Hepatocyte (in vitro differentiated cells): ENCODE results near the gene FOXL1. TPM values are rescaled to one million over a fixed set of nuclear protein-coding genes. Genes with fewer than 3 reads are reported as not detected.
"Not testable (repeated sequence)": the region's sequence is repeated elsewhere in the genome, so short reads cannot be mapped to it uniquely, and the experiment has no call there.

Experiments
- DNase-seq: peaks from one replicate; pipeline ENCODE4 v3.0.0-alpha.2; 2016; ENCODE audit warnings: low spot score
- H2AFZ ChIP-seq: fragments of 200-600 bp; sonication (generic); 2 replicates; pipeline ENCODE4 v1.6.0; 2016; ENCODE audit warnings: antibody characterized with exemption, mild to moderate bottlenecking
- H3K27ac ChIP-seq: fragments of 200-600 bp; sonication (generic); 2 replicates; pipeline ENCODE4 v1.5.1; 2016; ENCODE audit warnings: mild to moderate bottlenecking
- H3K27me3 ChIP-seq: fragments of 200-600 bp; sonication (generic); 2 replicates; pipeline ENCODE4 v1.6.1; 2016
- H3K36me3 ChIP-seq: fragments of 200-600 bp; sonication (generic); replicated peaks from 2 replicates; pipeline ENCODE4 v1.5.1; 2016; ENCODE audit warnings: low read depth; ENCODE audit not compliant: insufficient read depth
- H3K4me1 ChIP-seq: fragments of 200-600 bp; sonication (generic); 2 replicates; pipeline ENCODE4 v1.5.1; 2016; ENCODE audit warnings: mild to moderate bottlenecking, moderate library complexity; ENCODE audit not compliant: insufficient read depth
- H3K4me2 ChIP-seq: fragments of 200-600 bp; sonication (generic); 2 replicates; pipeline ENCODE4 v1.6.0; 2016
- H3K4me3 ChIP-seq: fragments of 200-600 bp; sonication (generic); 2 replicates; pipeline ENCODE4 v1.5.1; 2016; ENCODE audit warnings: mild to moderate bottlenecking
- H3K79me2 ChIP-seq: fragments of 200-600 bp; sonication (generic); 2 replicates; pipeline ENCODE4 v1.6.0; 2017; ENCODE audit warnings: mild to moderate bottlenecking
- H3K9me2 ChIP-seq: fragments of 200-600 bp; sonication (generic); replicated peaks from 2 replicates; pipeline ENCODE4 v1.6.0; 2017; ENCODE audit warnings: mild to moderate bottlenecking; ENCODE audit not compliant: insufficient read depth
- H3K9me3 ChIP-seq: fragments of 200-600 bp; sonication (generic); 2 replicates; pipeline ENCODE4 v1.5.1; 2016; ENCODE audit warnings: low read depth, mild to moderate bottlenecking
- H4K20me1 ChIP-seq: fragments of 200-600 bp; sonication (generic); 2 replicates; pipeline ENCODE4 v1.6.0; 2016; ENCODE audit warnings: mild to moderate bottlenecking; ENCODE audit not compliant: insufficient read depth, poor library complexity, severe bottlenecking
- CTCF ChIP-seq: fragments of 200-600 bp; sonication (generic); IDR thresholded peaks from 2 replicates; pipeline ENCODE4 v1.5.1; 2016; ENCODE audit warnings: antibody characterized with exemption, mild to moderate bottlenecking; ENCODE audit not compliant: poor library complexity
- EZH2 ChIP-seq: fragments of 200-600 bp; sonication (generic); IDR thresholded peaks from 2 replicates; pipeline ENCODE4 v1.6.1; 2016; ENCODE audit warnings: antibody characterized with exemption, mild to moderate bottlenecking, borderline replicate concordance
- EZH2phosphoT487 ChIP-seq: fragments of 200-600 bp; sonication (generic); IDR thresholded peaks from one replicate; pipeline ENCODE4 v1.6.1; 2018; ENCODE audit warnings: antibody characterized with exemption, mild to moderate bottlenecking, low read depth, moderate library complexity; ENCODE audit not compliant: unreplicated experiment, severe bottlenecking
- WGBS: methylation state at CpG from one replicate; pipeline ENCODE4 v1.1.6; 2016; ENCODE audit warnings: low lambda C conversion rate; ENCODE audit errors: missing lambda C conversion rate; 5-methylcytosine and 5-hydroxymethylcytosine counted together
- polyA plus RNA-seq: library from polyadenylated mRNA; unstranded; fragments of >200 nt; fragmentation: Nextera tagmentation; extraction: Ambion mirVana; gene quantifications from 2 replicates; pipeline ENCODE4 v1.2.1, GENCODE V29; 2016
- total RNA-seq: library from RNA; depleted of rRNA; stranded (reverse); fragments of >200 nt; gene quantifications from 2 replicates; pipeline ENCODE4 v1.2.3, GENCODE V29; 2014

The FOXL1 gene
- total and polyA plus RNA-seq, 2 experiments from 2014 or later = 1.3 to 3.1 TPM

DNA sequence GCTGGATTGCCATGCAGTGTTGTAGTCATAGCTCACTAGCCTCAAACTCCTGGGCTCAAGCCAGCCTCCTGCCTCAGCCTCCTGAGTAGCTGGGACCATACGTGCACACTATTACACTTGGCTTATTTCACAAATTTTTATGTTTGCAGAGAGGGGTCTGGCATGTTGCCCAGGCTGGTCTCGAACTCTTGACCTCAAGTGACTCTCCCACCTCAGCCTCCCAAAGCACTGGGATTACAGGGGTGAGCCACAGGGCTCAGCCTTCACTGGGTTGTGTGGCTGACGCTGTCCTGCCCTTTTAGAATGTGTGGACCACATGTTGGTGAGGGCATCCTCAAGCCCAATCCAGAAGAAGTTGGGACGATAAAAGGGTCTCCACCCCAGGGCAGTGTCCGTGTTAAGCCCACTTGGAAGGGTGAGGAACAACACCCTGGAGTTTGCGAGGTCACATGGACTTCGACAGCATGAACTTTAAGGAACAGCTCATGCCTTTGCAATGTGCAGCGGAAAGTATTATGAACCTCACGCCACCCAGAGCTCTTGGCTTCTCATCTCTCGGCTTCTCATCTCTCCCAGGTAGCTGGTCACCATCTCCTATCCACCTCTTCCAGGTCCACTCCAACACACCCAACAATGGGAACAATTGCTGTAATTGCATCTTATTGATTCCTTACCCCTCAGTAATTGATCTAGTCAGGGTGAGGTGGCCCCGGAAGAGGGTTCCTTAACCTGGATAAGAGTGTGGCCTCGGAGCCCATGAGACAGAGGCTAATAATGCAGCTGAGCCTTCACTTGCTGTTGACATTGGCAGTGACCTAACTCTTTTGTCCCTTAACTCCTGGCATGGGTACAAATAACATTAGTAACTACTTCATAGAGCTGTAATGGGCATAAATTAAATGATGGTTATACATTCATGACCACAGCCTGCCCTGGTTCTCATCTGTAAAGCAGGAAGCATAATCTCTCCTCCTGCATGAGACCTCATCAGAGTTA is 6.7 kb downstream of the FOXL1 start:
- H3K4me1 ChIP-seq = no peaks in the 10 kb centered on the region
- H3K36me3 ChIP-seq = no peaks in the 10 kb centered on the region
- H3K79me2 ChIP-seq = no peaks in the 10 kb centered on the region
- H4K20me1 ChIP-seq = no peaks in the 10 kb centered on the region
- 90% methylated on average over 12 of the region's 12 CpGs for WGBS
- TF ChIP-seq EZH2phosphoT487 (no peak), CTCF (no peak), EZH2 (no peak)
- H3K9me3 ChIP-seq = no peaks in the 10 kb centered on the region
- no peak overlapping the region for H3K4me2 ChIP-seq
- H2AFZ ChIP-seq = no peak overlapping the region
- H3K27ac ChIP-seq = no peak overlapping the region
- no peak for DNase-seq
- no peak overlapping the region for H3K4me3 ChIP-seq
- peaks cover 62% of the 10 kb centered on the region for H3K27me3 ChIP-seq
- no peaks in the 10 kb centered on the region for H3K9me2 ChIP-seq

GRCh38 chr16:86585821-86586611 is 7.7 kb downstream of the FOXL1 start:
- Histone ChIP-seq H2AFZ (no peak overlapping the region), H3K27me3 (peaks cover 52% of the 10 kb centered on the region), H3K4me3 (no peak overlapping the region), H3K36me3 (no peaks in the 10 kb centered on the region), H4K20me1 (no peaks in the 10 kb centered on the region), H3K4me2 (no peak overlapping the region), H3K27ac (no peak overlapping the region), H3K79me2 (no peaks in the 10 kb centered on the region), H3K4me1 (no peaks in the 10 kb centered on the region), H3K9me2 (no peaks in the 10 kb centered on the region), H3K9me3 (no peaks in the 10 kb centered on the region)
- DNase-seq = no peak
- WGBS = 80% methylated on average over 10 of the region's 10 CpGs
- TF ChIP-seq EZH2 (no peak), EZH2phosphoT487 (no peak)

DNA sequence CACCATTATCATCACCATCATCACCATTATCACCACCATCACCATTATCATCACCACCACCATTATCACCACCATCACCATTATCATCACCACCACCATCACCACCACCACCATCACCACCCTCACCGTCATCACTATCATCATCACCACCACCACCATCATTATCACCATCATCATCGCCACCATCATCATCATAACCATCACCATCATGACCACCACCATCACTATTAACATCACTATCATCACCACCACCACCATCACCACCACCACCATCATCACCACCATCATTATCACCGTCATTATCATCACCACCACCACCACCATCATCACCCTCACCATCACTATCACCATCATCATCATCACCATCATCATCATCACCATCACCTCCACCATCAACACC is 9.1 kb downstream of the FOXL1 start:
- H3K4me1 ChIP-seq = no peaks in the 10 kb centered on the region
- 90% methylated on average over 3 of the region's 3 CpGs for WGBS
- no peaks in the 10 kb centered on the region for H4K20me1 ChIP-seq
- H3K36me3 ChIP-seq = no peaks in the 10 kb centered on the region
- no peaks in the 10 kb centered on the region for H3K9me3 ChIP-seq
- no peaks in the 10 kb centered on the region for H3K79me2 ChIP-seq
- no peak overlapping the region for H2AFZ ChIP-seq
- H3K27me3 ChIP-seq = peaks cover 48% of the 10 kb centered on the region
- H3K27ac ChIP-seq = no peak overlapping the region
- no peaks in the 10 kb centered on the region for H3K9me2 ChIP-seq
- H3K4me2 ChIP-seq = no peak overlapping the region
- H3K4me3 ChIP-seq = no peak overlapping the region
- no peak for DNase-seq
- TF ChIP-seq CTCF = no peak
- no peak for TF ChIP-seq EZH2
- no peak for TF ChIP-seq EZH2phosphoT487

DNA sequence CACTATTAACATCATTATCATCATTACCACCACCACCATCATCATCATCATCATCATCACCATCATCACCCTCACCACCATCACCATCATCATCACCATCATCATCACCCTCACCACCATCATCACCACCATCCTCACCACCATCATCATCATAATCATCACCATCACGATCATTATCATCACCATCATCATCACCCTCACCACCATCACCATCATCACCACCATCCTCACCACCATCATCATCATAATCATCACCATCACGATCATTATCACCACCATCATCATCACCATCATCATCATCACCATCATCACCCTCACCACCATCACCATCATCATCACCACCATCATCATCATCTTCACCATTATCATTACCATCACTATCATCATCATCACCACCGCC is 9.6 kb downstream of the FOXL1 start:
- 97% methylated on average over 2 of the region's 3 CpGs for WGBS
- H3K36me3 ChIP-seq = not testable (repeated sequence)

More for the DNA sequence above, 9.6 kb downstream of the FOXL1 start:
- not testable (repeated sequence) for H3K27ac ChIP-seq, DNase-seq, H3K79me2 ChIP-seq, H2AFZ ChIP-seq, H4K20me1 ChIP-seq, H3K9me3 ChIP-seq, H3K4me2 ChIP-seq, H3K9me2 ChIP-seq, H3K4me1 ChIP-seq, H3K4me3 ChIP-seq
- peaks cover 48% of the 10 kb centered on the region for H3K27me3 ChIP-seq
